IMR-90 (cell line): ENCODE data around the gene TRMT10A. TPM values are rescaled to one million over a fixed set of nuclear protein-coding genes. Genes with fewer than 3 reads are reported as not detected.

Experiments used
- ATAC-seq: fragments of 200-7000 bp; cut with Tn5 transposase; 2 replicates; pipeline ENCODE4 v1.9.1; 2020; ENCODE audit warnings: low read depth, mild to moderate bottlenecking, moderate library complexity
- BruUV-seq: library from RNA; stranded (reverse); fragments of 400-500 nt; replicated peaks from 2 replicates; lab custom pipeline; 2021; lab: Mats Ljungman, UMichigan
- CTCF ChIA-PET: fragments of 300-600 bp; formaldehyde crosslinking; extraction: SDS; loops from one replicate; lab custom pipeline; 2021; ENCODE audit warnings: antibody characterized with exemption; lab: Yijun Ruan, JAX
- POLR2A ChIA-PET: fragments of 300-600 bp; sonication (Branson Sonifier 250); formaldehyde crosslinking; loops from one replicate; lab custom pipeline; 2022; ENCODE audit warnings: antibody characterized with exemption; ENCODE audit not compliant: unreplicated experiment; lab: Charles Lee
- DNase-seq: peaks from one replicate; pipeline ENCODE4 v3.0.0; 2013
- H2AFZ ChIP-seq: replicated peaks from 2 replicates; pipeline ENCODE3; 2013; ENCODE audit warnings: low read length, mild to moderate bottlenecking; ENCODE audit not compliant: poor library complexity
- H2AK5ac ChIP-seq: 2 replicates; pipeline ENCODE4 v1.6.1; 2013; ENCODE audit warnings: low read depth, low read length, inconsistent platforms
- H2AK9ac ChIP-seq: replicated peaks from 2 replicates; pipeline ENCODE3; 2013; ENCODE audit warnings: mild to moderate bottlenecking, low read depth, low read length, moderate library complexity; ENCODE audit not compliant: poor library complexity
- H2BK120ac ChIP-seq: 2 replicates; pipeline ENCODE4 v1.6.1; 2013; ENCODE audit warnings: low read depth, low read length, inconsistent platforms
- H2BK15ac ChIP-seq: 3 replicates; pipeline ENCODE4 v1.6.1; 2013; ENCODE audit warnings: low read depth, low read length, inconsistent platforms
- H2BK20ac ChIP-seq: 2 replicates; pipeline ENCODE4 v1.6.1; 2013; ENCODE audit warnings: low read depth, mild to moderate bottlenecking, inconsistent platforms, low read length, moderate library complexity
- H2BK5ac ChIP-seq: 2 replicates; pipeline ENCODE4 v1.6.1; 2013; ENCODE audit warnings: mild to moderate bottlenecking, low read depth, low read length, inconsistent platforms; ENCODE audit not compliant: poor library complexity, severe bottlenecking
- H3K14ac ChIP-seq: replicated peaks from 2 replicates; pipeline ENCODE4 v1.6.1; 2013; ENCODE audit warnings: low read depth, low read length, inconsistent platforms
- H3K18ac ChIP-seq: 2 replicates; pipeline ENCODE4 v1.6.1; 2013; ENCODE audit warnings: low read depth, low read length, control low read depth
- H3K23ac ChIP-seq: 2 replicates; pipeline ENCODE4 v1.6.1; 2013; ENCODE audit warnings: low read depth, low read length, inconsistent platforms
- H3K27ac ChIP-seq: 2 replicates; pipeline ENCODE4 v1.5.1; 2013; ENCODE audit warnings: mild to moderate bottlenecking, control low read depth, low read length; ENCODE audit not compliant: insufficient read depth
- H3K27me3 ChIP-seq: 2 replicates; pipeline ENCODE4 v1.6.1; 2013; ENCODE audit warnings: low read length; ENCODE audit not compliant: control insufficient read depth, insufficient read depth
- H3K36me3 ChIP-seq: 2 replicates; pipeline ENCODE4 v1.6.1; 2013; ENCODE audit warnings: low read length, mixed read lengths; ENCODE audit not compliant: control insufficient read depth, insufficient read depth
- H3K4ac ChIP-seq: 2 replicates; pipeline ENCODE4 v1.6.1; 2013; ENCODE audit warnings: low read depth, low read length, inconsistent platforms
- H3K4me1 ChIP-seq: 2 replicates; pipeline ENCODE4 v1.6.1; 2013; ENCODE audit warnings: low read length, mixed read lengths; ENCODE audit not compliant: control insufficient read depth, insufficient read depth
- H3K4me2 ChIP-seq: 2 replicates; pipeline ENCODE4 v1.6.1; 2013; ENCODE audit warnings: low read depth, mild to moderate bottlenecking, control low read depth, low read length, moderate library complexity
- H3K4me3 ChIP-seq: 2 replicates; pipeline ENCODE4 v1.5.1; 2013; ENCODE audit warnings: low read depth, mild to moderate bottlenecking, control low read depth, low read length, moderate library complexity; ENCODE audit not compliant: insufficient read depth
- H3K56ac ChIP-seq: 2 replicates; pipeline ENCODE4 v1.6.1; 2013; ENCODE audit warnings: low read length, inconsistent platforms; ENCODE audit not compliant: insufficient read depth; ENCODE audit errors: extremely low read depth
- H3K79me1 ChIP-seq, 2 experiments: 2 replicates each; pipeline ENCODE4 v1.6.1; 2013; ENCODE audit warnings: low read length in 2 of 2, inconsistent platforms in 1 of 2, low read depth in 1 of 2
- H3K9ac ChIP-seq: 2 replicates; pipeline ENCODE4 v1.6.1; 2013; ENCODE audit warnings: low read depth, low read length, control low read depth
- H3K9me1 ChIP-seq: 2 replicates; pipeline ENCODE4 v1.6.1; 2013; ENCODE audit warnings: low read length, inconsistent platforms; ENCODE audit not compliant: insufficient read depth
- H3K9me3 ChIP-seq: 2 replicates; pipeline ENCODE4 v1.6.1; 2013; ENCODE audit warnings: low read length; ENCODE audit not compliant: control insufficient read depth, insufficient read depth
- H4K20me1 ChIP-seq: 2 replicates; pipeline ENCODE4 v1.6.1; 2013; ENCODE audit warnings: low read length, inconsistent platforms; ENCODE audit not compliant: insufficient read depth
- H4K5ac ChIP-seq: 2 replicates; pipeline ENCODE4 v1.6.1; 2013; ENCODE audit warnings: mild to moderate bottlenecking, low read depth, low read length, control low read depth
- H4K8ac ChIP-seq, 2 experiments: 2 replicates each; pipeline ENCODE4 v1.6.1; 2013; ENCODE audit warnings: low read depth in 2 of 2, low read length in 2 of 2, control low read depth in 1 of 2, inconsistent platforms in 1 of 2
- H4K91ac ChIP-seq: 2 replicates; pipeline ENCODE4 v1.6.1; 2013; ENCODE audit warnings: low read depth, low read length, inconsistent platforms; ENCODE audit not compliant: insufficient read depth
- BHLHE40 ChIP-seq: fragments of 150-350 bp; IDR thresholded peaks from 2 replicates; pipeline ENCODE4 v1.6.1; 2016; ENCODE audit warnings: mild to moderate bottlenecking, low read depth, low read length
- CEBPB ChIP-seq: IDR thresholded peaks from 2 replicates; pipeline ENCODE4 v1.6.1; 2012; ENCODE audit warnings: low read depth, low read length, improper control_type of control experiment
- ELK1 ChIP-seq: fragments of 150-350 bp; IDR thresholded peaks from 2 replicates; pipeline ENCODE4 v1.6.1; 2016; ENCODE audit warnings: low read depth, mild to moderate bottlenecking, low read length, moderate library complexity, borderline replicate concordance
- FOS ChIP-seq: fragments of 150-350 bp; IDR thresholded peaks from 2 replicates; pipeline ENCODE4 v1.6.1; 2016; ENCODE audit warnings: low read depth, low read length
- MAFK ChIP-seq: IDR thresholded peaks from 2 replicates; pipeline ENCODE4 v1.6.1; 2012; ENCODE audit warnings: low read depth, low read length, improper control_type of control experiment
- MAZ ChIP-seq: IDR thresholded peaks from 2 replicates; pipeline ENCODE4 v1.6.1; 2012; ENCODE audit warnings: low read depth, mild to moderate bottlenecking, low read length, improper control_type of control experiment, moderate library complexity, borderline replicate concordance
- MXI1 ChIP-seq: IDR thresholded peaks from 2 replicates; pipeline ENCODE4 v1.6.1; 2012; ENCODE audit warnings: low read depth, mild to moderate bottlenecking, low read length, moderate library complexity, borderline replicate concordance
- NFE2L2 ChIP-seq: fragments of 150-350 bp; IDR thresholded peaks from 2 replicates; pipeline ENCODE4 v1.6.1; 2016; ENCODE audit warnings: low read depth, mild to moderate bottlenecking, low read length
- RAD21 ChIP-seq: IDR thresholded peaks from 2 replicates; pipeline ENCODE4 v1.6.1; 2012; ENCODE audit warnings: low read length, improper control_type of control experiment
- RCOR1 ChIP-seq: IDR thresholded peaks from 2 replicates; pipeline ENCODE4 v1.6.1; 2012; ENCODE audit warnings: mild to moderate bottlenecking, low read length, improper control_type of control experiment; ENCODE audit not compliant: insufficient replicate concordance
- RFX5 ChIP-seq: IDR thresholded peaks from 2 replicates; pipeline ENCODE4 v1.8.0; 2012; ENCODE audit warnings: low read depth, mild to moderate bottlenecking, low read length, moderate library complexity
- SMC3 ChIP-seq: fragments of 150-350 bp; IDR thresholded peaks from 2 replicates; pipeline ENCODE4 v1.6.1; 2016; ENCODE audit warnings: low read depth, mild to moderate bottlenecking, antibody characterized with exemption, low read length, moderate library complexity
- WGBS, 2 experiments: methylation state at CpG; one replicate each; pipeline versions ENCODE4 v1.1.5 to v1.1.7; 2013; ENCODE audit warnings: missing lambda C conversion rate in 2 of 2; ENCODE audit not compliant: insufficient read length in 1 of 2; ENCODE audit errors: extremely low coverage in 2 of 2; 5-methylcytosine and 5-hydroxymethylcytosine counted together
- dilution Hi-C: fragments of 300-500 bp; cut with HindIII; formaldehyde crosslinking; loops from one replicate; pipeline ENCODE4 v1.14.3; 2018; ENCODE audit warnings: low sequenced_read_pairs; ENCODE audit not compliant: unreplicated experiment
- in situ Hi-C: fragments of 300-500 bp; cut with MboI; formaldehyde crosslinking; loops from 3 replicates; pipeline ENCODE4 v1.14.3; 2019; ENCODE audit warnings: low sequenced_read_pairs, inconsistent platforms, mixed read lengths
- intact Hi-C: fragments of 100-400 bp; cut with micrococcal nuclease; formaldehyde crosslinking; loops from 2 replicates; pipeline ENCODE4 v1.10.0; 2022
- polyA plus RNA-seq, 3 experiments: library from polyadenylated mRNA; depleted of rRNA; stranded (reverse); fragments of >200 nt; gene quantifications; 2 replicates each; pipeline ENCODE4 v1.2.3, GENCODE V29; 2012; ENCODE audit warnings: low replicate concordance in 1 of 3
- total RNA-seq: library from RNA; depleted of rRNA; stranded (reverse); fragments of >200 nt; gene quantifications from 2 replicates; pipeline ENCODE4 v1.2.3, GENCODE V29; 2012

Gene TRMT10A
- total and polyA plus RNA-seq, 2 of the 4 experiments (the other 2 are of a cell fraction) = 3.8 to 4.3 TPM

DNA sequence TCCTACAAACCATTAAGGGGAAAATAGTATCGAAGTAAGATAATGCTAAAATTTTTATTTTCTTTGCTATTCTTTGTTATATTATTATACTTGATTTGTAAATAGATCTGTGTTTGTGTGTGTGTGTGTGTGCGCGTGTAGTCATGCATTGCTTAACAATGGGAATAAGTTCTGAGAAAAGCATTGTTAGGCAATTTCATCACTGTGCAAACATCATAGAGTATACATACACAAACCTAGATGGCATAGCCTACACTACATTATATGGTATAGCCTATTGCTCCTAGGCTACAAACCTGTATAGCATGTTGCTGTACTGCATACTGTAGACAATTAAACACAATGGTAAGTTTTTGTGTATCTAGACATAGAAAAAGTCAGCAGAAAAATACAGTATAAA lies 27.9 kb upstream of the TRMT10A start:
- Histone ChIP-seq H3K18ac (no peak overlapping the region), H3K9me3 (no peaks in the 10 kb centered on the region), H3K56ac (no peak overlapping the region), H2AK5ac (no peak overlapping the region), H4K91ac (no peak overlapping the region), H4K20me1 (no peaks in the 10 kb centered on the region), H2BK120ac (no peak overlapping the region), H2BK15ac (no peak overlapping the region), H2BK5ac (no peak overlapping the region), H3K4me3 (no peak overlapping the region), H2BK20ac (no peak overlapping the region), H2AFZ (no peak overlapping the region), H3K23ac (no peak overlapping the region), H3K4me2 (no peak overlapping the region), H3K27me3 (no peaks in the 10 kb centered on the region), H3K36me3 (no peaks in the 10 kb centered on the region), H3K79me1 (no peaks in the 10 kb centered on the region), H4K5ac (no peak overlapping the region), H3K9ac (no peak overlapping the region), H3K14ac (no peak overlapping the region), H3K4ac (no peak overlapping the region), H3K9me1 (no peaks in the 10 kb centered on the region), H3K4me1 (no peaks in the 10 kb centered on the region), H3K27ac (no peak overlapping the region), H2AK9ac (no peak overlapping the region), H4K8ac (no peak overlapping the region)
- dilution Hi-C loops = no loop called here
- BruUV-seq = no TSS peak
- no CpG with 5 or more reads among the region's 3 CpGs for WGBS, 2 experiments
- DNase-seq (no peak), ATAC-seq (no peak)
- TF ChIP-seq ELK1 (no peak), MXI1 (no peak), FOS (no peak), NFE2L2 (no peak), SMC3 (no peak), BHLHE40 (no peak), RFX5 (no peak), MAFK (no peak), RAD21 (no peak), MAZ (no peak), RCOR1 (no peak), CEBPB (no peak)
- CTCF ChIA-PET = interaction anchor here (0.6 kb wide), 1 partner anchor 55 kb away, joined by 3 read pairs; no protein-coding TSS in a partner anchor
- POLR2A ChIA-PET = interaction anchor here (0.6 kb wide), 1 partner anchor 128 kb away, joined by 5 read pairs; no protein-coding TSS in a partner anchor
- intact Hi-C loops = no loop called here
- in situ Hi-C loops = no loop called here
